Activated naive CD8-positive, alpha-beta T cell treated with anti-CD3 and anti-CD28 coated beads, Interleukin-2, amount 50 U/mL, for 24 hours (primary cell): ENCODE measurements around the gene CLPX.
"Not testable (repeated sequence)": the region's sequence is repeated elsewhere in the genome, so short reads cannot be mapped to it uniquely, and the experiment has no call there.

Experiments used
- ATAC-seq: fragments of 150-1000 bp; cut with Tn5 transposase; one replicate; pipeline ENCODE4 v1.10.0; 2021
- DNase-seq: peaks from one replicate; pipeline ENCODE4 v3.0.0; 2021
- H3K27ac Mint-ChIP-seq: one replicate; pipeline ENCODE4 v1.8.0; 2021; ENCODE audit warnings: mild to moderate bottlenecking, mixed read lengths
- H3K27me3 Mint-ChIP-seq: one replicate; pipeline ENCODE4 v1.8.0; 2021; ENCODE audit warnings: mixed read lengths
- H3K36me3 Mint-ChIP-seq: one replicate; pipeline ENCODE4 v1.8.0; 2021; ENCODE audit warnings: low read depth, mixed read lengths
- H3K4me1 Mint-ChIP-seq: one replicate; pipeline ENCODE4 v1.8.0; 2021; ENCODE audit warnings: mixed read lengths
- H3K4me3 Mint-ChIP-seq: one replicate; pipeline ENCODE4 v1.8.0; 2021; ENCODE audit warnings: mild to moderate bottlenecking, moderate library complexity, mixed read lengths
- H3K9me3 Mint-ChIP-seq: one replicate; pipeline ENCODE4 v1.8.0; 2021; ENCODE audit warnings: mixed read lengths

The CLPX gene

GRCh38 chr15:65184868-65185717 is at the start of gene CLPX:
Gene CLPX, minus strand, starts transcription at chr15:65185342. Its CDS starts 189 bp downstream, at chr15:65185153.
- peak within 1 kb of the TSS; percentile 96 for H3K27ac Mint-ChIP-seq
- peak within 1 kb of the TSS; percentile 96 for H3K4me3 Mint-ChIP-seq
- peaks cover 31% of the 10 kb centered on the region for H3K4me1 Mint-ChIP-seq
- ATAC-seq: peak; percentile 96
- no peaks in the 10 kb centered on the region for H3K9me3 Mint-ChIP-seq
- DNase-seq: peak; percentile 90
- H3K36me3 Mint-ChIP-seq: peaks cover 22% of the 10 kb centered on the region
- no peaks in the 10 kb centered on the region for H3K27me3 Mint-ChIP-seq

GRCh38 chr15:65233696-65234095 is 48.6 kb upstream of the CLPX start:
- no peaks in the 10 kb centered on the region for H3K9me3 Mint-ChIP-seq
- DNase-seq: no peak
- no peak overlapping the region for H3K27ac Mint-ChIP-seq
- H3K4me3 Mint-ChIP-seq: no peak overlapping the region
- H3K27me3 Mint-ChIP-seq: no peaks in the 10 kb centered on the region
- no peaks in the 10 kb centered on the region for H3K36me3 Mint-ChIP-seq
- H3K4me1 Mint-ChIP-seq: peaks cover 5% of the 10 kb centered on the region
- ATAC-seq: no peak

GRCh38 chr15:65232520-65232919 is 47.4 kb upstream of the CLPX start:
- Mint-ChIP-seq H3K27me3 (no peaks in the 10 kb centered on the region), H3K4me3 (no peak overlapping the region), H3K36me3 (no peaks in the 10 kb centered on the region), H3K9me3 (no peaks in the 10 kb centered on the region), H3K4me1 (peaks cover 5% of the 10 kb centered on the region), H3K27ac (no peak overlapping the region)
- no peak for DNase-seq
- no peak for ATAC-seq

GRCh38 chr15:65231306-65231705 is 46.2 kb upstream of the CLPX start:
- no peak for ATAC-seq
- no peak for DNase-seq
- no peak overlapping the region for H3K4me3 Mint-ChIP-seq
- H3K27me3 Mint-ChIP-seq: no peaks in the 10 kb centered on the region
- no peaks in the 10 kb centered on the region for H3K9me3 Mint-ChIP-seq
- H3K4me1 Mint-ChIP-seq: no peaks in the 10 kb centered on the region
- no peak overlapping the region for H3K27ac Mint-ChIP-seq
- no peaks in the 10 kb centered on the region for H3K36me3 Mint-ChIP-seq

GRCh38 chr15:65226901-65227300 is 41.8 kb upstream of the CLPX start:
- not testable (repeated sequence) for H3K4me1 Mint-ChIP-seq, DNase-seq, H3K27ac Mint-ChIP-seq, H3K27me3 Mint-ChIP-seq, H3K4me3 Mint-ChIP-seq, ATAC-seq, H3K9me3 Mint-ChIP-seq, H3K36me3 Mint-ChIP-seq

GRCh38 chr15:65226221-65226620 is 41.1 kb upstream of the CLPX start:
- Mint-ChIP-seq H3K4me3 (no peak overlapping the region), H3K27me3 (no peaks in the 10 kb centered on the region), H3K36me3 (no peaks in the 10 kb centered on the region), H3K4me1 (no peaks in the 10 kb centered on the region), H3K9me3 (no peaks in the 10 kb centered on the region), H3K27ac (no peak overlapping the region)
- DNase-seq: no peak
- ATAC-seq: no peak

- H3K36me3 Mint-ChIP-seq: no peaks in the 10 kb centered on the region
- H3K4me3 Mint-ChIP-seq: no peak overlapping the region
- no peak for ATAC-seq
- H3K27me3 Mint-ChIP-seq: no peaks in the 10 kb centered on the region
- H3K27ac Mint-ChIP-seq: no peak overlapping the region
- DNase-seq: no peak
- no peaks in the 10 kb centered on the region for H3K9me3 Mint-ChIP-seq
- peaks cover 10% of the 10 kb centered on the region for H3K4me1 Mint-ChIP-seq
Observed at GRCh38 chr15:65223996-65224395, 38.9 kb upstream of the CLPX start.

GRCh38 chr15:65222891-65223290 is 37.7 kb upstream of the CLPX start:
- Mint-ChIP-seq H3K36me3 (no peaks in the 10 kb centered on the region), H3K27me3 (no peaks in the 10 kb centered on the region), H3K4me1 (peaks cover 21% of the 10 kb centered on the region), H3K4me3 (no peak overlapping the region), H3K27ac (no peak overlapping the region), H3K9me3 (no peaks in the 10 kb centered on the region)
- no peak for ATAC-seq
- DNase-seq: no peak

GRCh38 chr15:65221697-65222096 is 36.6 kb upstream of the CLPX start:
- no peak overlapping the region for H3K27ac Mint-ChIP-seq
- H3K36me3 Mint-ChIP-seq: no peaks in the 10 kb centered on the region
- H3K27me3 Mint-ChIP-seq: no peaks in the 10 kb centered on the region
- no peak overlapping the region for H3K4me3 Mint-ChIP-seq
- DNase-seq (no peak), ATAC-seq (no peak)
- H3K9me3 Mint-ChIP-seq: no peaks in the 10 kb centered on the region
- peaks cover 30% of the 10 kb centered on the region for H3K4me1 Mint-ChIP-seq

GRCh38 chr15:65219137-65219536 is 34.0 kb upstream of the CLPX start:
- ATAC-seq: peak; percentile 39
- no peak overlapping the region for H3K4me3 Mint-ChIP-seq
- H3K36me3 Mint-ChIP-seq: no peaks in the 10 kb centered on the region
- DNase-seq: no peak
- peak overlapping the region; percentile 68 for H3K27ac Mint-ChIP-seq
- no peaks in the 10 kb centered on the region for H3K27me3 Mint-ChIP-seq
- no peaks in the 10 kb centered on the region for H3K9me3 Mint-ChIP-seq
- H3K4me1 Mint-ChIP-seq: peaks cover 30% of the 10 kb centered on the region

- Mint-ChIP-seq H3K27me3 (no peaks in the 10 kb centered on the region), H3K4me1 (peaks cover 30% of the 10 kb centered on the region), H3K27ac (peak overlapping the region; percentile 68), H3K9me3 (no peaks in the 10 kb centered on the region), H3K4me3 (peak overlapping the region; percentile 3), H3K36me3 (no peaks in the 10 kb centered on the region)
- DNase-seq (no peak), ATAC-seq (peak; percentile 71)
Observed at GRCh38 chr15:65217526-65218482, 32.7 kb upstream of the CLPX start.

GRCh38 chr15:65215496-65215895 is 30.4 kb upstream of the CLPX start:
- Mint-ChIP-seq H3K36me3 (no peaks in the 10 kb centered on the region), H3K4me3 (no peak overlapping the region), H3K9me3 (no peaks in the 10 kb centered on the region), H3K27me3 (no peaks in the 10 kb centered on the region), H3K27ac (no peak overlapping the region), H3K4me1 (peaks cover 34% of the 10 kb centered on the region)
- DNase-seq (no peak), ATAC-seq (no peak)

GRCh38 chr15:65214010-65214409 is 28.9 kb upstream of the CLPX start:
- no peaks in the 10 kb centered on the region for H3K27me3 Mint-ChIP-seq
- H3K4me1 Mint-ChIP-seq: peaks cover 24% of the 10 kb centered on the region
- H3K36me3 Mint-ChIP-seq: no peaks in the 10 kb centered on the region
- no peaks in the 10 kb centered on the region for H3K9me3 Mint-ChIP-seq
- no peak for ATAC-seq
- no peak for DNase-seq
- H3K4me3 Mint-ChIP-seq: no peak overlapping the region
- H3K27ac Mint-ChIP-seq: no peak overlapping the region

- no peak for DNase-seq
- H3K4me3 Mint-ChIP-seq: no peak overlapping the region
- peaks cover 16% of the 10 kb centered on the region for H3K4me1 Mint-ChIP-seq
- no peak for ATAC-seq
- H3K27ac Mint-ChIP-seq: no peak overlapping the region
- no peaks in the 10 kb centered on the region for H3K36me3 Mint-ChIP-seq
- H3K27me3 Mint-ChIP-seq: no peaks in the 10 kb centered on the region
- H3K9me3 Mint-ChIP-seq: no peaks in the 10 kb centered on the region
Observed at GRCh38 chr15:65213241-65213640, 28.1 kb upstream of the CLPX start.

- Mint-ChIP-seq H3K4me3 (no peak overlapping the region), H3K36me3 (no peaks in the 10 kb centered on the region), H3K27me3 (no peaks in the 10 kb centered on the region), H3K27ac (no peak overlapping the region), H3K4me1 (peaks cover 7% of the 10 kb centered on the region), H3K9me3 (no peaks in the 10 kb centered on the region)
- peak; percentile 46 for DNase-seq
- peak; percentile 62 for ATAC-seq
Observed at GRCh38 chr15:65212097-65212496, 27.0 kb upstream of the CLPX start.
